ENCODE measurements around the gene LIPT1. TPM values are rescaled to one million over a fixed set of nuclear protein-coding genes. Genes with fewer than 3 reads are reported as not detected.

LIPT1 gene
- total RNA-seq, 4 donors from 2014 or later, result 4.0 to 6.9 (median 5.0) TPM

GRCh38 chr2:99180755-99181623 lies 26.2 kb downstream of the LIPT1 start, which contains the start of the genes MITD1 and MRPL30:
MITD1 (minus strand) TSS chr2:99181058; CDS start chr2:99180981, 77 bp downstream.
MRPL30 (plus strand) TSS chr2:99181184; CDS start chr2:99186204, 5,020 bp downstream.
- H3K36me3 ChIP-seq, result no peaks in the 10 kb centered on the region
- peak; percentile 96 for DNase-seq (ENCODE audit: low spot score in 2 of 2)
- WGBS, result under 1% methylated on average over 31 of the region's 39 CpGs
- H3K4me1 ChIP-seq, result peaks cover 36% of the 10 kb centered on the region
- TF ChIP-seq POLR2A (IDR thresholded peaks at IDR 0.05), result peak; percentile 24 to 72
- no peak for TF ChIP-seq CTCF (IDR thresholded peaks at IDR 0.05)
- TF ChIP-seq POLR2AphosphoS5 (IDR thresholded peaks at IDR 0.05), result peak in 2 of 3 donors; percentile 90 to 97
- H3K9me3 ChIP-seq, result no peaks in the 10 kb centered on the region
- no peaks in the 10 kb centered on the region for H3K27me3 ChIP-seq
- peak within 1 kb of the TSS; percentile 74 for H3K4me3 ChIP-seq
- H3K27ac ChIP-seq, result peak within 1 kb of the TSS; percentile 77

GRCh38 chr2:99181624-99182000 lies 26.8 kb downstream of the LIPT1 start:
- Histone ChIP-seq H3K4me3 (peak overlapping the region; percentile 74), H3K27ac (peak overlapping the region; percentile 77), H3K27me3 (no peaks in the 10 kb centered on the region), H3K36me3 (no peaks in the 10 kb centered on the region), H3K4me1 (peaks cover 36% of the 10 kb centered on the region), H3K9me3 (no peaks in the 10 kb centered on the region)
- WGBS, result 3% methylated on average over 4 of the region's 4 CpGs
- DNase-seq (ENCODE audit: low spot score in 2 of 2), result no peak
- no peak for TF ChIP-seq POLR2AphosphoS5 (IDR thresholded peaks at IDR 0.05)
- TF ChIP-seq POLR2A (IDR thresholded peaks at IDR 0.05), result no peak
- TF ChIP-seq CTCF (IDR thresholded peaks at IDR 0.05), result no peak
- no peak for TF ChIP-seq EP300 (IDR thresholded peaks at IDR 0.05)

GRCh38 chr2:99183025-99183424 lies 28.3 kb downstream of the LIPT1 start:
- no peak overlapping the region for H3K27ac ChIP-seq
- H3K4me3 ChIP-seq, result no peak overlapping the region
- TF ChIP-seq POLR2AphosphoS5 (IDR thresholded peaks at IDR 0.05) (no peak), EP300 (IDR thresholded peaks at IDR 0.05) (no peak), POLR2A (IDR thresholded peaks at IDR 0.05) (no peak), CTCF (IDR thresholded peaks at IDR 0.05) (no peak)
- WGBS, result 89% methylated on average over 3 of the region's 3 CpGs
- no peaks in the 10 kb centered on the region for H3K27me3 ChIP-seq
- H3K36me3 ChIP-seq, result peaks cover 12% of the 10 kb centered on the region
- DNase-seq (ENCODE audit: low spot score in 2 of 2), result no peak
- no peaks in the 10 kb centered on the region for H3K9me3 ChIP-seq
- H3K4me1 ChIP-seq, result peaks cover 36% of the 10 kb centered on the region

GRCh38 chr2:99184811-99185210 lies 30.0 kb downstream of the LIPT1 start:
- Histone ChIP-seq H3K27ac (no peak overlapping the region), H3K36me3 (peaks cover 22% of the 10 kb centered on the region), H3K27me3 (no peaks in the 10 kb centered on the region), H3K4me3 (no peak overlapping the region), H3K9me3 (no peaks in the 10 kb centered on the region), H3K4me1 (peaks cover 24% of the 10 kb centered on the region)
- DNase-seq (ENCODE audit: low spot score in 2 of 2), result no peak
- no peak for TF ChIP-seq CTCF (IDR thresholded peaks at IDR 0.05)
- TF ChIP-seq POLR2A (IDR thresholded peaks at IDR 0.05), result no peak
- no peak for TF ChIP-seq POLR2AphosphoS5 (IDR thresholded peaks at IDR 0.05)
- TF ChIP-seq EP300 (IDR thresholded peaks at IDR 0.05), result no peak
- 76% methylated on average over 6 of the region's 6 CpGs for WGBS

- Histone ChIP-seq H3K9me3 (no peaks in the 10 kb centered on the region), H3K27me3 (no peaks in the 10 kb centered on the region), H3K4me1 (peaks cover 11% of the 10 kb centered on the region), H3K36me3 (peaks cover 41% of the 10 kb centered on the region), H3K27ac (no peak overlapping the region), H3K4me3 (no peak overlapping the region)
- DNase-seq (ENCODE audit: low spot score in 2 of 2), result no peak
- TF ChIP-seq EP300 (IDR thresholded peaks at IDR 0.05) (no peak), POLR2A (IDR thresholded peaks at IDR 0.05) (no peak)
Measured at GRCh38 chr2:99187011-99187410, 32.2 kb downstream of the LIPT1 start.
